B cell (primary cell): ENCODE data around the gene LONRF2.

Source experiments
- CTCF ChIP-seq: fragments of 200-600 bp; IDR thresholded peaks from one replicate; pipeline ENCODE4 v1.8.0; 2022; ENCODE audit warnings: antibody characterized with exemption, mild to moderate bottlenecking
- EZH2 ChIP-seq: IDR thresholded peaks from 2 replicates; pipeline ENCODE4 v1.6.1; 2012; ENCODE audit warnings: borderline replicate concordance, low read depth, mild to moderate bottlenecking, moderate library complexity, low read length; ENCODE audit not compliant: insufficient read depth, poor library complexity, severe bottlenecking

- no peak for TF ChIP-seq CTCF
- no peak for TF ChIP-seq EZH2
These were observed 38.4 kb downstream of the LONRF2 start for GRCh38 chr2:100283724-100284501.
